Transverse colon (tissue), 4 donors: ENCODE results near the gene STRAP. TPM values are rescaled to one million over a fixed set of nuclear protein-coding genes. Genes with fewer than 3 reads are reported as not detected.

Experiments
- total RNA-seq, 4 donors: library from RNA; depleted of rRNA; stranded (reverse); fragments of >200 nt; gene quantifications; one replicate each; pipeline ENCODE4 v1.1.0, GENCODE V29; 2016

The STRAP gene
- total RNA-seq, 4 donors from 2014 or later, result 39.3 to 78.6 (median 48.6) TPM

Other genes with a start within 250 kb of the STRAP start
- 100 to 1,000 TPM in 3 of 4 donors, 10 to 100 TPM in 1; 55.1 to 180 (median 140) TPM for gene EPS8, start 93.0 kb upstream of the STRAP start, total RNA-seq
- gene DERA, start 28.9 kb downstream of the STRAP start, total RNA-seq, result 100 to 1,000 TPM in 1 of 4 donors, 10 to 100 TPM in 2, 1 to 10 TPM in 1; 9.2 to 112 (median 69.9) TPM